Upper lobe of left lung (tissue), 6 donors: ENCODE results near the gene KCTD11. TPM values are rescaled to one million over a fixed set of nuclear protein-coding genes. Genes with fewer than 3 reads are reported as not detected.

Source experiments
- ATAC-seq, 2 donors: fragments of 200-7000 bp; cut with Tn5 transposase; one replicate each; pipeline ENCODE4 v1.9.1; 2022; ENCODE audit warnings: mild to moderate bottlenecking in 2 of 2, moderate library complexity in 2 of 2; ENCODE audit not compliant: low FRiP score in 2 of 2
- DNase-seq, 2 donors: peaks; one replicate each; pipeline ENCODE4 v3.0.0-alpha.2; 2019 to 2020
- H3K27ac ChIP-seq, 4 donors: fragments of 200-600 bp; sonication (generic); one replicate each; pipeline ENCODE4 v1.5.1; 2016 to 2019
- H3K27me3 ChIP-seq, 4 donors: fragments of 200-600 bp; sonication (generic); one replicate each; pipeline ENCODE4 v1.5.1; 2017 to 2019
- H3K36me3 ChIP-seq, 4 donors: fragments of 200-600 bp; sonication (generic); one replicate each; pipeline ENCODE4 v1.5.1; 2016 to 2019
- H3K4me1 ChIP-seq, 4 donors: fragments of 200-600 bp; sonication (generic); one replicate each; pipeline ENCODE4 v1.5.1; 2018 to 2019
- H3K4me3 ChIP-seq, 4 donors: fragments of 200-600 bp; sonication (generic); one replicate each; pipeline ENCODE4 v1.5.1; 2017 to 2019; ENCODE audit warnings: mild to moderate bottlenecking in 2 of 4, moderate library complexity in 1 of 4
- H3K9me3 ChIP-seq, 4 donors: fragments of 200-600 bp; sonication (generic); one replicate each; pipeline ENCODE4 v1.5.1; 2018 to 2019
- EP300 ChIP-seq, 4 donors: sonication (generic); formaldehyde crosslinking; IDR thresholded peaks; one replicate each; pipeline ENCODE4 v1.5.1; 2017; ENCODE audit warnings: antibody characterized with exemption in 4 of 4, control low read depth in 2 of 4
- POLR2A ChIP-seq, 4 donors: fragments of 450-650 bp; IDR thresholded peaks; one replicate each; pipeline ENCODE4 v1.5.1; 2016 to 2017; ENCODE audit warnings: antibody characterized with exemption in 4 of 4, mild to moderate bottlenecking in 2 of 4
- POLR2AphosphoS5 ChIP-seq, 2 donors: sonication (generic); formaldehyde crosslinking; IDR thresholded peaks; one replicate each; pipeline ENCODE4 v1.5.1; 2017; ENCODE audit warnings: antibody characterized with exemption in 2 of 2
- whole genome bisulfite sequencing, 2 donors: methylation state at CpG; one replicate each; pipeline ENCODE4 v1.1.5; 2017 to 2018; 5-methylcytosine and 5-hydroxymethylcytosine counted together
- total RNA-seq, 6 donors: library from RNA; depleted of rRNA in 4 of 6; stranded (reverse); fragments of >200 nt in 4 of 6; gene quantifications; one replicate each; pipeline versions ENCODE4 v1.1.0 to v1.2.1, GENCODE V29; 2016 to 2021
- TF ChIP-seq, protein P1 (sequence below), 6 experiments: fragments of 450-650 bp in 4 of 6; fragments of 200-600 bp in 2 of 6; sonication (generic) in 2 of 6; IDR thresholded peaks; one replicate each; pipeline ENCODE4 v1.5.1; 2016 to 2019; ENCODE audit warnings: antibody characterized with exemption in 6 of 6
- donor health status: DM: no; HTN: no; CAD: no; lungs with moderate emphysema.
- donor health status: DM: no; HTN: yes; CAD: no; lungs with severe emphysema.

KCTD11 gene
- total RNA-seq, 6 donors from 2014 or later, result 5.2 to 13.8 (median 10.5) TPM

DNA sequence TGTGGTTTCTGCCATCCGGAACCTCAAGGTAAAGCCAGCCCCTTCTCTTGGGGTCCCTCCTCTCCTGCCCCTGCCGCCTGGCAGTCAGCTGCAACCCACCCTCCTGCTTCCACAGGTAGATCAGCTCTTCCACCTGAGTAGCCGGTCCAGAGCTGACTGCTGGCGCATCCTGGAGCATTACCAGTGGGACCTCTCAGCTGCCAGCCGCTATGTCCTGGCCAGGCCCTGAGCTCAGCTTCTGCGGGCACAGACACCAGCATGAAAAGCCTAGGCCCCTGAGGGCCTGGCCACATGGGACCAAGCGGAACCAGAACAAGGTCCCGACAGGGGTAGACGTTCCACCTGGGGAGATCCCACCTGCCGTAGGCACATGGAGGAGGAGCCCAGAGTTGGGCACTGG lies 36.9 kb downstream of the KCTD11 start:
- no peak overlapping the region for H3K4me3 ChIP-seq
- ATAC-seq, result no peak
- peaks cover 0 to 50% (median 28%) of the 10 kb centered on the region in 4 donors for H3K36me3 ChIP-seq
- peaks cover 11 to 30% (median 18%) of the 10 kb centered on the region in 4 donors for H3K4me1 ChIP-seq
- TF ChIP-seq POLR2A (IDR thresholded peaks at IDR 0.05) (no peak), POLR2AphosphoS5 (IDR thresholded peaks at IDR 0.05) (no peak), EP300 (IDR thresholded peaks at IDR 0.05) (no peak)
- TF ChIP-seq, protein P1, sequence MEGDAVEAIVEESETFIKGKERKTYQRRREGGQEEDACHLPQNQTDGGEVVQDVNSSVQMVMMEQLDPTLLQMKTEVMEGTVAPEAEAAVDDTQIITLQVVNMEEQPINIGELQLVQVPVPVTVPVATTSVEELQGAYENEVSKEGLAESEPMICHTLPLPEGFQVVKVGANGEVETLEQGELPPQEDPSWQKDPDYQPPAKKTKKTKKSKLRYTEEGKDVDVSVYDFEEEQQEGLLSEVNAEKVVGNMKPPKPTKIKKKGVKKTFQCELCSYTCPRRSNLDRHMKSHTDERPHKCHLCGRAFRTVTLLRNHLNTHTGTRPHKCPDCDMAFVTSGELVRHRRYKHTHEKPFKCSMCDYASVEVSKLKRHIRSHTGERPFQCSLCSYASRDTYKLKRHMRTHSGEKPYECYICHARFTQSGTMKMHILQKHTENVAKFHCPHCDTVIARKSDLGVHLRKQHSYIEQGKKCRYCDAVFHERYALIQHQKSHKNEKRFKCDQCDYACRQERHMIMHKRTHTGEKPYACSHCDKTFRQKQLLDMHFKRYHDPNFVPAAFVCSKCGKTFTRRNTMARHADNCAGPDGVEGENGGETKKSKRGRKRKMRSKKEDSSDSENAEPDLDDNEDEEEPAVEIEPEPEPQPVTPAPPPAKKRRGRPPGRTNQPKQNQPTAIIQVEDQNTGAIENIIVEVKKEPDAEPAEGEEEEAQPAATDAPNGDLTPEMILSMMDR (IDR thresholded peaks at IDR 0.05), result no peak
- peak in 1 of 2 donors; percentile 32 for DNase-seq
- no peaks in the 10 kb centered on the region for H3K27me3 ChIP-seq
- 79 to 91% methylated on average over 2 to 9 of the region's 10 CpGs for WGBS, 2 donors
- no peaks in the 10 kb centered on the region for H3K9me3 ChIP-seq
- H3K27ac ChIP-seq, result no peak overlapping the region

GRCh38 chr17:7389924-7390910 lies 38.3 kb downstream of the KCTD11 start:
- Histone ChIP-seq H3K27me3 (no peaks in the 10 kb centered on the region), H3K27ac (peak overlapping the region in 1 of 4 donors; percentile 50), H3K4me3 (no peak overlapping the region), H3K36me3 (peaks cover 0 to 43% (median 28%) of the 10 kb centered on the region in 4 donors), H3K4me1 (peaks cover 12 to 29% (median 21%) of the 10 kb centered on the region in 4 donors), H3K9me3 (no peaks in the 10 kb centered on the region)
- WGBS, 2 donors, result 95 to 98% methylated on average over 14 to 19 of the region's 19 CpGs
- DNase-seq (no peak), ATAC-seq (no peak)
- TF ChIP-seq POLR2AphosphoS5 (IDR thresholded peaks at IDR 0.05) (no peak), EP300 (IDR thresholded peaks at IDR 0.05) (no peak)
- TF ChIP-seq, protein P1 (IDR thresholded peaks at IDR 0.05), result no peak

DNA sequence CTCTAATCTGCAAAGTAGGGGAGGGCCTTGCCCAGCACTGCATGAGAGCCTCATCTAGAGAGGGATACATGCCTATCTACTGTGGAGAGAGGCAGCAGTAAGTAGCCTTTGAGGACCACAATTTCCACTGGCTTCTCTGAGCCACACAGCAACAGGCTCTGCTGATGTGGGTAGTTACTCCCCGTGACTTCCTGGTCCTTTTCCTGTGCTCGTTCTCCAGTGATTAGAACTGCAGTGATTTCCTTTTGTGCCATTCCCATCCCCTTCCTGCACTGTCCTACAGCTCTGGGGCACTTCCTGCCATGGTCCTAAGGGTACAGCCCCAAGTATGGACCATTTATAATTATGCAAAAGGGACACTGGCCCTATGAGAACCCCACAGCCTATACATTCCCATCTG lies 39.3 kb downstream of the KCTD11 start:
- H3K27me3 ChIP-seq, result no peaks in the 10 kb centered on the region
- ATAC-seq (no peak), DNase-seq (no peak)
- H3K9me3 ChIP-seq, result no peaks in the 10 kb centered on the region
- peaks cover 15 to 32% (median 23%) of the 10 kb centered on the region in 4 donors for H3K4me1 ChIP-seq
- WGBS, 2 donors, result 51 to 57% methylated on average over 2 of the region's 2 CpGs
- peaks cover 0 to 43% (median 28%) of the 10 kb centered on the region in 4 donors for H3K36me3 ChIP-seq
- no peak overlapping the region for H3K4me3 ChIP-seq
- H3K27ac ChIP-seq, result peak overlapping the region in 2 of 4 donors; percentile 31 to 50
- TF ChIP-seq POLR2AphosphoS5 (IDR thresholded peaks at IDR 0.05) (no peak), POLR2A (IDR thresholded peaks at IDR 0.05) (no peak), EP300 (IDR thresholded peaks at IDR 0.05) (no peak)
- TF ChIP-seq, protein P1 (IDR thresholded peaks at IDR 0.05), result no peak

DNA sequence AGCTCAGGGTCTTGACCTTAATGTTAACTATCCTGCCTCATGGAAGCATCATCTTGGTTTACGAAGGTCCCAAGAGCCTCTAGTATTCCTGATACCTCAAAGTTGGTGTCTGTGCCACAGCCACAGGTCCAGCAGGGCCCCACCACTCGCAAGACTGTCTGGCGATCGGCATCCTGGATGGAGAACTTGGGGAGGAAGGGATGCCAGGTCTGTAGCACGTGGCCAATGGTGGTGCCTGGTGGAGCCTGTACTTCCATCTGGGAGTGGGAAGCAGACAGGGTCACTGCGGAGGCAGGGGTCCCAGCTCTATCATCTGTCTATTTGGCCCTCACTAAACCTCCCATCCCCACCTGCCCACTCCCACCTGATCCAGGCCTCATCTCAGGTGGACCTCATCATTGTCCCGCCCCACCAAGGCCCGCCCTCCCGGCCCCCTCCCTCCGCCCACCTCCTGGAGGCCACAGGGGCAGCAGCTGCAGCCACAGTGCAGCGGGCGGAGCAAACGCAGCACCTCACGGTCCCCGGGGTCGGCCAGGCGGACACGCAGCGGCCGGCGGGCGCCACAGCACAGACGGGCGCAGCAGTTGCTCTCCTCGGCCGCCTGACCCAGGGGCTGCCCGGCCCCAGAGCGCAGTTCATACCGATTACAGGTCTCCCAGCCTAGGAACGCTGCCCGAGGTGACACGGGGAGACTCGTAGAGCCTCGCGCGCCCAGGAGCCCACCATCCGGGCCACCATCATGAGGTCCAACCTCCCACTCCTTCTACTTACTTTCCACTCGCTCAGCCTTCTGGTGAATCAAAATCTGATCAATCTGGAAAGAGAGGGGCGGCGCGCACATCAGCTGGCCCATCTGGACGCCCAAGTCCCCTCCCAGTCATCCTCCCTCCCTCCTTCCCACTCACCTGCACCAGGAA lies 41.0 kb downstream of the KCTD11 start:
- H3K9me3 ChIP-seq, result no peaks in the 10 kb centered on the region
- H3K27ac ChIP-seq, result peak overlapping the region; percentile 25 to 93 (median 92)
- peaks cover 0 to 30% (median 22%) of the 10 kb centered on the region in 4 donors for H3K36me3 ChIP-seq
- WGBS, 2 donors, result 81 to 82% methylated on average over 33 to 36 of the region's 42 CpGs
- peak in 1 of 2 donors; percentile 82 for DNase-seq
- no peak for ATAC-seq
- peak overlapping the region; percentile 67 to 95 (median 89) for H3K4me3 ChIP-seq
- TF ChIP-seq EP300 (IDR thresholded peaks at IDR 0.05), result no peak
- no peak for TF ChIP-seq POLR2AphosphoS5 (IDR thresholded peaks at IDR 0.05)
- TF ChIP-seq, protein P1 (IDR thresholded peaks at IDR 0.05), result no peak
- TF ChIP-seq POLR2A (IDR thresholded peaks at IDR 0.05), result no peak
- H3K27me3 ChIP-seq, result no peaks in the 10 kb centered on the region
- peaks cover 15 to 32% (median 23%) of the 10 kb centered on the region in 4 donors for H3K4me1 ChIP-seq
